Forelimb muscle (tissue), 1 donor: ENCODE measurements around the gene OAS3. TPM values are rescaled to one million over a fixed set of nuclear protein-coding genes. Genes with fewer than 3 reads are reported as not detected.
"Not testable (repeated sequence)": the region's sequence is repeated elsewhere in the genome, so short reads cannot be mapped to it uniquely, and the experiment has no call there.

Experiments
- DNase-seq: peaks from one replicate; pipeline ENCODE4 v3.0.0-alpha.2; 2013; ENCODE audit warnings: low read depth
- polyA plus RNA-seq: library from polyadenylated mRNA; unstranded; fragments of 120-200 nt; gene quantifications from one replicate; pipeline ENCODE4 v1.2.1, GENCODE V29; 2013; ENCODE audit not compliant: insufficient read length

The OAS3 gene
- polyA plus RNA-seq, 1 donor: 5.1 TPM

DNA sequence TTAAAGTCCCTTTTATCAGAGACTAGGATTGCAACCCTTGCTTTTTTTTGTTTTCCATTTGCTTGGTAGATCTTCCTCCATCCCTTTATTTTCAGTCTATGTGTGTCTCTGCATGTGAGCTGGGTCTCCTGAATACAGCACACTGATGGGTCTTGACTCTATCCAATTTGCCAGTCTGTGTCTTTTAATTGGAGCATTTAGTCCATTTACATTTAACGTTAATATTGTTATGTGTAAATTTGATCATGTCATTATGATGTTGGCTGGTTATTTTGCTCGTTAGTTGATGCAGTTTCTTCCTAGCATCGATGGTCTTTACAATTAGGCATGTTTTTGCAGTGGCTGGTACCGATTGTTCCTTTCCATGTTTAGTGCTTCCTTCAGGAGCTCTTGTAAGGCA, 18.9 kb downstream of the OAS3 start:
- DNase-seq: not testable (repeated sequence)

- no peak for DNase-seq
Observed at GRCh38 chr12:112961074-112961473, 22.8 kb downstream of the OAS3 start.

DNA sequence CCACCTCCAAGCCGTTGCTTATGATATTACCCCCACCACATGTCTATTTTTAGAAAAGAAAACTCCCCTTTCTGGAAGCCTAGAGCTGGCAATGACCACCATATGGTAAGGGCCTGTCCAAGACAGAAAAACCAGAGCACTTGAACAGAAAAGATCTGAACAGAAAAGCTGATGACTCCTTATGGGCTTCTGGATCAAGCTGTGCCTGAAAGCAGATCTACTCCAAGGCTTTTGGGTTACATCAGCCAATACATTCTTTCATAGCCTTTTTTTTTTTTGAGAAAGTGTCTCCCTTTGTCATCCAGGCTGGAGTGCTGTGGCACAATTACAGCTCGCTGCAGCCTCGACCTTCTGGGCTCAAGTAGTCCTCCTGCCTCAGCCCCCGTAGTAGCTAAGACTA, 23.3 kb downstream of the OAS3 start:
- DNase-seq: no peak

GRCh38 chr12:112962561-112962960, 24.3 kb downstream of the OAS3 start:
- DNase-seq: no peak

- no peak for DNase-seq
Observed at GRCh38 chr12:112963227-112963861, 25.1 kb downstream of the OAS3 start.

GRCh38 chr12:112964067-112964670, 25.9 kb downstream of the OAS3 start:
- DNase-seq: no peak

- no peak for DNase-seq
Observed at GRCh38 chr12:112964915-112965314, 26.6 kb downstream of the OAS3 start.

DNA sequence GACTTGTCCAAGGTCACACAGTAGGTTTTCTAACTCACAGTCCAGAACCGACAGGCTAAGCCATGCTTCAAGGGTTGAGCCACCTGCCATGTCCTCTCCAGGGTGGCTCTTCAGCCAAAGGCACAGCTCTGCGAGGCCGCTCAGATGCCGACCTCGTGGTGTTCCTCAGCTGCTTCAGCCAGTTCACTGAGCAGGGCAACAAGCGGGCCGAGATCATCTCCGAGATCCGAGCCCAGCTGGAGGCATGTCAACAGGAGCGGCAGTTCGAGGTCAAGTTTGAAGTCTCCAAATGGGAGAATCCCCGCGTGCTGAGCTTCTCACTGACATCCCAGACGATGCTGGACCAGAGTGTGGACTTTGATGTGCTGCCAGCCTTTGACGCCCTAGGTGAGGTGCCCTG, 27.4 kb downstream of the OAS3 start:
- no peak for DNase-seq

DNA sequence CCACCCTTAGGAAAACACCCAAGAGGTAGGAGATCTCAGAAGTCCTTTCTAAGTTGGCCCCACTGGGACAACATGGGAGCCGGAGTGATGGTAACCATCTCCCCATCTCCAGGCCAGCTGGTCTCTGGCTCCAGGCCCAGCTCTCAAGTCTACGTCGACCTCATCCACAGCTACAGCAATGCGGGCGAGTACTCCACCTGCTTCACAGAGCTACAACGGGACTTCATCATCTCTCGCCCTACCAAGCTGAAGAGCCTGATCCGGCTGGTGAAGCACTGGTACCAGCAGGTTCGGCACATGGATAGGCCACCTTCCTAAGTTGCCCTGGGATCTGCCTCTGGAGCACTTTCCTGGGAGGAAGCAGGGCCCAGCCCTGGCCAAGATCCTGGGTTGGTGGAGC, 29.0 kb downstream of the OAS3 start:
- no peak for DNase-seq

DNA sequence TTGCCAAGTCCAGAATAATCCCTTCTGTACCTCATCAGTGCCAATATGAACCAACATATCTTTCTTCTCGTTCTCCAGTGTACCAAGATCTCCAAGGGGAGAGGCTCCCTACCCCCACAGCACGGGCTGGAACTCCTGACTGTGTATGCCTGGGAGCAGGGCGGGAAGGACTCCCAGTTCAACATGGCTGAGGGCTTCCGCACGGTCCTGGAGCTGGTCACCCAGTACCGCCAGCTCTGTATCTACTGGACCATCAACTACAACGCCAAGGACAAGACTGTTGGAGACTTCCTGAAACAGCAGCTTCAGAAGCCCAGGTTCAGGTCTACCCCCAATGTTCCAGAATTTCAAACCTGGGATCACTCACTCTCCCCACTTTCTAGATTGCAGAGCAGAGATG, 29.6 kb downstream of the OAS3 start:
- DNase-seq: no peak

- DNase-seq: no peak
Observed at GRCh38 chr12:112969547-112970306, 31.5 kb downstream of the OAS3 start.

DNA sequence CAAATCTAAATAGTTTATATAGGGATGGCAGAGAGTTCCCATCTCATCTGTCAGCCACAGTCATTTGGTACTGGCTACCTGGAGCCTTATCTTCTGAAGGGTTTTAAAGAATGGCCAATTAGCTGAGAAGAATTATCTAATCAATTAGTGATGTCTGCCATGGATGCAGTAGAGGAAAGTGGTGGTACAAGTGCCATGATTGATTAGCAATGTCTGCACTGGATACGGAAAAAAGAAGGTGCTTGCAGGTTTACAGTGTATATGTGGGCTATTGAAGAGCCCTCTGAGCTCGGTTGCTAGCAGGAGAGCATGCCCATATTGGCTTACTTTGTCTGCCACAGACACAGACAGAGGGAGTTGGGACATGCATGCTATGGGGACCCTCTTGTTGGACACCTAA, 32.1 kb downstream of the OAS3 start:
- DNase-seq: no peak

- no peak for DNase-seq
Observed at GRCh38 chr12:112971248-112971647, 33.0 kb downstream of the OAS3 start.

GRCh38 chr12:112973011-112973735, 34.9 kb downstream of the OAS3 start:
- no peak for DNase-seq

DNA sequence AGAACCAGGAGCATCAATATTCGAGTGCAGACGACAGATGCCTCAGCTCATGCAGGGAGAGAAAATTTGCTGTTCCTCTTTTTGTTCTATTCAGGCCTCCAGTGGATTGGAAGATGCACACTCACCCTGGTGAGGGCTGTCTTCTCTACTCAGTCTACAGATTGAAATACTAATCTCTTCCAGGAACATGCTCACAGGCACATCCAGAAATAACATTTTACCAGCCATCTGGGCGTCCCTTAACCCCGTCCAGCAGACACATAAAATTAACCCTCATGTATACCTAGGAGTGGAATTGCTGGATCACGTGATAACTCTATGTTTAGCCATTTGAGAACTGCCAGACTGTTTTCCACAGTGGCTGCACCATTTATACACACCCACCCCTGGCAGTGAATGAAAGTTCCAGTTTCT, 35.6 kb downstream of the OAS3 start:
- DNase-seq: no peak

DNA sequence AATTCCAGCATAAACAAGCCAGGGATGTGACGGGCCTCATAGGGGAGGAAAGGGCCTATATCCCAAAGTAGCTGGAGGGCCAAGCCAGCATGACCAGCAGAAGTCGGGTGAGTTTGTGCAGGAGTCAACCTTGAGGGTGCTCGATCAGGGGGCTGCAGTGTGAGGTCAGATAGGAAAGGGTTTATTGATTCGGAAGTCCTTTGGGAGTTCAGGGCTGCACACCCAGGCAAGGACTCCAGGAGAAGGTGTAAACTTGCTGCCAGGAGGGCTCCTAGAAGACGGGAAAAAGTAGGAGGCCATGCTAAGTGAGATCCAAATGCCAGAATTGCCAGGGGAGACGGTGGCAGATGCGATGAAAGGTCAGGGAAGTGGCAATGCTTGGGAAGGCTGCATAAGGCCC, 36.6 kb downstream of the OAS3 start:
- no peak for DNase-seq

DNA sequence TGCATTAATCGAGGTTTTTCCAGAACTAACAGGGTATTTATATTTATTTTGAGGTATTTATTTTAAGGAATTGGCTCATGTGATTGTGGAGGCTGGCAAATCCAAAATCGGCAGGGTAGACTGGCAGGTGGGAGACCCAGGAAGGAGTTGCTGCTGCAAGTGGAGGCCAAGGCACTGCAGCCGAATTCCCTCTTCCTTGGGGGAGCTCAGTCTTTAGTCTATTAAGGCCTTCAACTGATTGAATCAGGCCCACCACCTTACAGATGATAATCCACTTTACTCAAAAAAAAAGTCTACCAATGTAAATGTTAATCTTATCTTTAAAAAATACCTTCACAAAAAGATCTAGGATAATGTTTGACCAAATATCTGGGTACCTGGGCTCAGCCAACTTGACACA, 38.9 kb downstream of the OAS3 start:
- no peak for DNase-seq

DNA sequence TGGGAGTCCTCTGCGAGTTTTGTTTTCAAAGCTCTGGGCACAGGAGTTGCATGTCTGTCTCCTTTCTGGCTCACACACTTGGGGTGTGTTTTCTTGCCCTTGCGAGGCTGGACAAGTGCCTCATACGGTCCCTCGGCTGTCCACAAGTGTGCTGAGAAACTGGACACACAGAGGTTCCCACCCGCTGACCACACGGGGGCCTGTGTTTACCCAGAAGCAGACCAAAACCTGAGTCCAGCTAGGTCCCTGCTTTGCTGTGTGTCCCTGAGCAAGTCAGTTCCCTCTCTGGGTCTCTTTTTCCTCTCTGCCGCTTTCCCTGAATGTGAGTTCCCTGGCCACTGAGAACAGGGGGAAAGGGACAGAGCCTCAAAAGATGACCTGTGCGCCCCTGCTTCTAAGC, 39.4 kb downstream of the OAS3 start:
- DNase-seq: no peak

DNA sequence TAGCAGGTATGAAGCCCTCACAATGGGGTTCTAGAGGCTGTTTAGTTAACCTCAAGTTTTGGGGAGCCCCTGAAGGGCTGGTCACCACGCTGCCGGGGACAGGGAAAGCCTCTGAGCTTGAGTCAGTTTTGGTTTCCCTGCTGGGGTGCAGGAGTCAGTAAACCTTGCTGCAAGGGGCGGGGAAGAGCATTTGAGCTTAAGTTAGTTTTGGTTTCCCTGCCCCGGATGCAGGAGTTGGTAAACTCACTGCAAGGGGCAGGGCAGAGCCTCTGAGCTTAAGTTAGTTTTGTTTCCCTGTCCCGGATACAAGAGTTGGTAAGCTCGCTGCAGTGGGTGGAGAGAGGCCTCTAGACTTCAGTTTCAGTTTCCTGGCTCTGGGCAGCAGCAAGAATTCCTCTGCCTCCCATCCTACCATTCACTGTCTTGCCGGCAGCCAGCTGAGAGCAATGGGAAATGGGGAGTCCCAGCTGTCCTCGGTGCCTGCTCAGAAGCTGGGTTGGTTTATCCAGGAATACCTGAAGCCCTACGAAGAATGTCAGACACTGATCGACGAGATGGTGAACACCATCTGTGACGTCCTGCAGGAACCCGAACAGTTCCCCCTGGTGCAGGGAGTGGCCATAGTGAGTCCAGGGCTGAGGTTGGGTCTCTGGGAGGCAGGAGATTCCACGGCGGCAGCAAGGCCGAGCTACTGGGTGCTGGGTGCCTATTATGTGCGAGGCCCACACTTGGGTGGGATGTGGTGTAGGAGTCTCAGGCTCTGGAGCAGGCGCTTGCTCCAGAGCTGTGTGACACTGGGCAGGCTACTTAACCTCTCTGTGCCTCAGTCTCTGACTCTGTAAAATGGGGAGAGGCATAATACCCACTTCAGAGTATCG, 40.1 kb downstream of the OAS3 start, which contains the start of gene OAS2:
Gene OAS2, plus strand, starts transcription at position 357 of the 878 bp plus-strand sequence. Its CDS starts 90 bp downstream, at position 447.
- DNase-seq: peak; percentile 9

DNA sequence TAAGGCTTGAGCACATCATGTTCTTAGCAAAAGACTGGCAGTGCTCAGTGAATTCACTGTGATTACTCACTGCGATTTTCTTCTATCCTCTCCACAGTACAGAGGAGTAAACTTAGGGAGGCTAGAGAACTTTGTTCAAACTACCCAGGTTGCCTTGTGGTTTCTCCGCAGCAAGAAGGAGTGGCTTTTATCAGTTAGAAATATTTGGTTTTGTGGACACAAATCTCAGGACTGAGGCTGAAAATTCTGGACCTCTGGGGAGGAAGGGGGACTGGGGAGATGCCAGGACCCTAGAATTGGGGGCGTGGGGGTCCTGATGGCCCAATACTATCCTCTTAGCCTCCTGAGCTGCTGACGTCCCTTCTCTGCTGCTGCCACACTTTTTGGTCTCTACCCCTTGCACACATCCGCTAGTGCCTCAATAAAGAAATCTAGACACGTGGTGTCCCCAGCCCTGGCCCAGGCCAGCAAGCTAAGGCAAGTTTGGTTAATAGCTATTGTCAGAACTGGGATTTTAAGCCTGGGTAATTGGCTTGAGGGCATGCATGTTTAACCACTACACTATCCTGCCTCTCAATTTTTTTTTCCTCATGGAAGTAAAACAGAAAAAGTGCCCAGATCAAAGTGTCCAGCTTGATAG, 40.9 kb downstream of the OAS3 start:
- no peak for DNase-seq
